HepG2 (cell line): ENCODE data around the gene ABCA2. TPM values are rescaled to one million over a fixed set of nuclear protein-coding genes. Genes with fewer than 3 reads are reported as not detected.

ENCODE experiments used
- CBX5 ChIP-seq: sonication (generic); formaldehyde crosslinking; IDR thresholded peaks from 2 replicates; pipeline ENCODE4 v1.4.0; 2020; ENCODE audit warnings: missing genetic modification reagents, borderline replicate concordance
- DNMT1 ChIP-seq: sonication (generic); formaldehyde crosslinking; IDR thresholded peaks from 2 replicates; pipeline ENCODE4 v1.5.1; 2020; ENCODE audit warnings: mild to moderate bottlenecking, missing genetic modification reagents
- FOXK1 ChIP-seq: sonication (generic); formaldehyde crosslinking; IDR thresholded peaks from 2 replicates; pipeline ENCODE4 v1.4.0; 2020; ENCODE audit warnings: low read depth, missing genetic modification reagents, borderline replicate concordance
- FOXO1 ChIP-seq: sonication (generic); formaldehyde crosslinking; IDR thresholded peaks from 2 replicates; pipeline ENCODE4 v1.4.0; 2020; ENCODE audit warnings: missing genetic modification reagents
- GATAD2A ChIP-seq: IDR thresholded peaks from 2 replicates; pipeline ENCODE4 v1.6.1; 2016
- HDAC1 ChIP-seq: sonication (generic); formaldehyde crosslinking; IDR thresholded peaks from 2 replicates; pipeline ENCODE4 v1.5.1; 2020; ENCODE audit warnings: mild to moderate bottlenecking, missing genetic modification reagents
- HNF4A ChIP-seq: sonication (generic); formaldehyde crosslinking; IDR thresholded peaks from 2 replicates; pipeline ENCODE4 v1.4.0; 2020; ENCODE audit warnings: missing genetic modification reagents
- MXD1 ChIP-seq: sonication (generic); formaldehyde crosslinking; IDR thresholded peaks from 2 replicates; pipeline ENCODE4 v1.4.0; 2020; ENCODE audit warnings: mild to moderate bottlenecking, missing genetic modification reagents
- NR2F6 ChIP-seq, 2 experiments: IDR thresholded peaks; 2 replicates each; pipeline ENCODE4 v1.6.1; 2016; ENCODE audit warnings: antibody characterized with exemption in 1 of 2, mild to moderate bottlenecking in 1 of 2
- PATZ1 ChIP-seq: sonication (generic); formaldehyde crosslinking; IDR thresholded peaks from 2 replicates; pipeline ENCODE4 v1.4.0; 2020; ENCODE audit warnings: missing genetic modification reagents
- TAF1 ChIP-seq: sonication (generic); formaldehyde crosslinking; IDR thresholded peaks from 2 replicates; pipeline ENCODE4 v1.4.0; 2020; ENCODE audit warnings: missing genetic modification reagents
- YEATS2 ChIP-seq: sonication (generic); formaldehyde crosslinking; IDR thresholded peaks from 2 replicates; pipeline ENCODE4 v1.4.0; 2020; ENCODE audit warnings: missing genetic modification reagents, borderline replicate concordance
- YY1 ChIP-seq: IDR thresholded peaks from 2 replicates; pipeline ENCODE4 v1.6.1; 2011; ENCODE audit warnings: low read length, low read depth, moderate library complexity, mild to moderate bottlenecking; ENCODE audit not compliant: insufficient read depth, insufficient replicate concordance
- ZEB1 ChIP-seq: IDR thresholded peaks from 2 replicates; pipeline ENCODE4 v1.6.1; 2012; ENCODE audit warnings: mild to moderate bottlenecking, low read depth, inconsistent platforms; ENCODE audit not compliant: insufficient replicate concordance
- ZFX ChIP-seq: sonication (generic); formaldehyde crosslinking; IDR thresholded peaks from 2 replicates; pipeline ENCODE4 v1.4.0; 2020; ENCODE audit warnings: mild to moderate bottlenecking, low read depth, missing genetic modification reagents, moderate library complexity
- ZNF333 ChIP-seq: sonication (generic); formaldehyde crosslinking; IDR thresholded peaks from 2 replicates; pipeline ENCODE4 v1.4.0; 2020; ENCODE audit warnings: mild to moderate bottlenecking, missing genetic modification reagents, borderline replicate concordance
- ZNF350 ChIP-seq: sonication (generic); formaldehyde crosslinking; IDR thresholded peaks from 2 replicates; pipeline ENCODE4 v1.4.0; 2020; ENCODE audit warnings: mild to moderate bottlenecking, low read depth, missing genetic modification reagents, borderline replicate concordance
- ZNF574 ChIP-seq: sonication (generic); formaldehyde crosslinking; IDR thresholded peaks from 2 replicates; pipeline ENCODE4 v1.4.0; 2020; ENCODE audit warnings: missing genetic modification reagents
- ZNF629 ChIP-seq: sonication (generic); formaldehyde crosslinking; conservative IDR thresholded peaks from 2 replicates; pipeline ENCODE4 v1.5.0; 2020; ENCODE audit warnings: missing genetic modification reagents
- polyA plus RNA-seq, 8 experiments: library from polyadenylated mRNA; depleted of rRNA in 3 of 8; stranded (reverse) in 7 of 8; unstranded in 1 of 8; fragments of >200 nt; fragmentation: Illumina TruSeq in 4 of 8; extraction: Trizol in 4 of 8; gene quantifications; 2 replicates each; pipeline versions ENCODE4 v1.2.1 to v1.2.3, GENCODE V29; 2011 to 2016; ENCODE audit warnings: low read depth in 4 of 8, missing spikeins in 1 of 8, mixed read lengths in 1 of 8; ENCODE audit not compliant: insufficient read depth in 1 of 8
- total RNA-seq, 5 experiments: library from RNA; depleted of rRNA; stranded (reverse); fragments of >200 nt; fragmentation: Illumina TruSeq; extraction: Trizol; gene quantifications; 2 replicates each; pipeline ENCODE4 v1.2.3, GENCODE V29; 2016; ENCODE audit warnings: low read depth in 1 of 5
- TF ChIP-seq, protein P1 (sequence below): sonication (generic); formaldehyde crosslinking; IDR thresholded peaks from 2 replicates; pipeline ENCODE4 v1.4.0; 2020; ENCODE audit warnings: missing genetic modification reagents

The ABCA2 gene
- total and polyA plus RNA-seq, 2 of the 13 experiments (the other 11 are each of a cell fraction or from before 2014, with no cell fraction given), result 2.9 to 19.2 TPM

DNA sequence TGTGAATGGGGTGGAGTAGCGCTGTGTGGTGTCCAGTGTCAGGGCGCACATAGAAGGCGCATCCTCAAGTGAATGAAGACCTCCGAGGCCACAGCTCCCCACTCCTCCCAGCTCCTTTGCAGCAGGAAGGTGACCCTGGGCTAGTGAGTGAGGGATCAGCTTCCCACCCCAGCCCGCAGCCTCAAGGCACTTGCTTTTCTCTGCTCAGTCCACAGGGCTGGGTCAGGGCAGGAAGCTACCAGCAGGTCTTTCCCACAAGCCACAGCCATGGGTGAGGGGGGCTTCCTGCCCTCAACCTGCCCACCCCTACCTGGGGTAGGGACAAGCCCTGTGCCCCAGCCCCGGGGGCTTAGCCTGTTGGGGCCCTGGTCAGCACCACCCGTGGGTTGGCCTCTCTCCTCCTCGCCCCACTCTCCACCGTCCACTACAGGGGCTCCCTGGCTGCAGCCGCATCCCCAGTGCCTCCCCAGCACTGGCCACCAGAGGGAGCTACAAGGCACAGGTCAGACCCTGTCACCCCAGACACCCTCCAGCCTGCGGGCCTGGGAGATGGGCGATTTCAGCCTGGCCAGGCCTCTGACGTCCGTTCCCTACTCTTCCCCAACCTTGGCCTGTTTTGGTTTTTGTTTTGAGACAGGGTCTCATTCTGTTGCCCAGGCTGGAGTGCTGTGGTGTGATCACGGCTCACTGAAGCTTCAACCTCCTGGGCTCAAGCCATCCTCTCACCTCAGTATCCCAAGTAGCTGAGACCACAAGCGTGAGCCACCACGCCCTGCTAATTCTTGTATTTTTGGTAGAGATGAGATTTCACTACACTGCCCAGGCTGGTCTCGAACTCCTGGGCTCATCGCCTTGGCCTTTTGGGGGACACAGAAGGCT is 1.3 kb upstream of the ABCA2 start (continued):
- TF ChIP-seq MXD1 (CRISPR knock-in tag) (peak; percentile 40; the same call in 1 of the 2 replicates), TAF1 (no peak), ZNF333 (CRISPR knock-in tag) (peak; percentile 86; the same call in 1 of the 2 replicates), FOXK1 (CRISPR knock-in tag) (peak; percentile 46; the same call in 1 of the 2 replicates), HDAC1 (CRISPR knock-in tag) (peak; percentile 11; the same call in 1 of the 2 replicates), ZEB1 (no peak), YEATS2 (CRISPR knock-in tag) (no peak), ZFX (CRISPR knock-in tag) (peak; percentile 39; the same call in 1 of the 2 replicates), YY1 (peak; percentile 9), HNF4A (CRISPR knock-in tag) (no peak), GATAD2A (0 out of 2 replicates have a peak, but pooled peaks have one; percentile 40), PATZ1 (CRISPR knock-in tag) (peak; percentile 62), CBX5 (CRISPR knock-in tag) (0 out of 2 replicates have a peak, but pooled peaks have one; percentile 17), ZNF574 (peak; percentile 54; the same call in 1 of the 2 replicates), FOXO1 (CRISPR knock-in tag) (0 out of 2 replicates have a peak, but pooled peaks have one; percentile 7), DNMT1 (no peak), NR2F6 (IDR thresholded peaks at IDR 0.05) (peak; percentile 68), NR2F6 (CRISPR knock-in tag; IDR thresholded peaks at IDR 0.05) (peak; percentile 79), ZNF629 (CRISPR knock-in tag) (peak; percentile 83), ZNF350 (0 out of 2 replicates have a peak, but pooled peaks have one; percentile 11)
- TF ChIP-seq, protein P1, sequence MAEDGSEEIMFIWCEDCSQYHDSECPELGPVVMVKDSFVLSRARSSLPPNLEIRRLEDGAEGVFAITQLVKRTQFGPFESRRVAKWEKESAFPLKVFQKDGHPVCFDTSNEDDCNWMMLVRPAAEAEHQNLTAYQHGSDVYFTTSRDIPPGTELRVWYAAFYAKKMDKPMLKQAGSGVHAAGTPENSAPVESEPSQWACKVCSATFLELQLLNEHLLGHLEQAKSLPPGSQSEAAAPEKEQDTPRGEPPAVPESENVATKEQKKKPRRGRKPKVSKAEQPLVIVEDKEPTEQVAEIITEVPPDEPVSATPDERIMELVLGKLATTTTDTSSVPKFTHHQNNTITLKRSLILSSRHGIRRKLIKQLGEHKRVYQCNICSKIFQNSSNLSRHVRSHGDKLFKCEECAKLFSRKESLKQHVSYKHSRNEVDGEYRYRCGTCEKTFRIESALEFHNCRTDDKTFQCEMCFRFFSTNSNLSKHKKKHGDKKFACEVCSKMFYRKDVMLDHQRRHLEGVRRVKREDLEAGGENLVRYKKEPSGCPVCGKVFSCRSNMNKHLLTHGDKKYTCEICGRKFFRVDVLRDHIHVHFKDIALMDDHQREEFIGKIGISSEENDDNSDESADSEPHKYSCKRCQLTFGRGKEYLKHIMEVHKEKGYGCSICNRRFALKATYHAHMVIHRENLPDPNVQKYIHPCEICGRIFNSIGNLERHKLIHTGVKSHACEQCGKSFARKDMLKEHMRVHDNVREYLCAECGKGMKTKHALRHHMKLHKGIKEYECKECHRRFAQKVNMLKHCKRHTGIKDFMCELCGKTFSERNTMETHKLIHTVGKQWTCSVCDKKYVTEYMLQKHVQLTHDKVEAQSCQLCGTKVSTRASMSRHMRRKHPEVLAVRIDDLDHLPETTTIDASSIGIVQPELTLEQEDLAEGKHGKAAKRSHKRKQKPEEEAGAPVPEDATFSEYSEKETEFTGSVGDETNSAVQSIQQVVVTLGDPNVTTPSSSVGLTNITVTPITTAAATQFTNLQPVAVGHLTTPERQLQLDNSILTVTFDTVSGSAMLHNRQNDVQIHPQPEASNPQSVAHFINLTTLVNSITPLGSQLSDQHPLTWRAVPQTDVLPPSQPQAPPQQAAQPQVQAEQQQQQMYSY (CRISPR knock-in tag), result no peak
